Measurements from ENCODE around the gene PCGF3.

The PCGF3 gene

DNA sequence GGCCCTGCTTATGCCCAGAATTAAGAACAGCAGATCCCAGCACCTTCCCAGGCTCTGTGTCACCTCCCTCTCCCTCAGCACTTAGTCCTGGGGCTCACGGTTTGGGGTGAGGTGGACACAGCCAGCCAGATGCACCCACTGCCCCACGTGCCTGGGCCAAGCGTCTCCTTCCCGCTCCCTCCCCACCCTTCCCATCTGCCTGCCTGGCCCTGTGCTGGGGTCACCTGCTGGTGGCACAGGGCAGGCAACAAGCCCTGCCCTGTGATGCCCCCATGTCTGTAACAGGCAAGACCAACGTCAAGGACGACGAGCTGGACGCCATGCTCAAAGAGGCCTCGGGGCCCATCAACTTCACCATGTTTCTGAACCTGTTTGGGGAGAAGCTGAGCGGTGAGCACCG is 26.0 kb upstream of the PCGF3 start:
- no peak overlapping the region for H3K9ac ChIP-seq (ENCODE audit: low read length)
- H3K4me2 ChIP-seq (ENCODE audit: low read depth, low read length, poor library complexity, severe bottlenecking), result no peak overlapping the region
- H3K27ac ChIP-seq (ENCODE audit: low read depth, low read length), result no peak overlapping the region
- no peaks in the 10 kb centered on the region for H3K9me3 ChIP-seq (ENCODE audit: insufficient read depth, low read length)
- no peak overlapping the region for H3K4me3 ChIP-seq (ENCODE audit: insufficient read depth, low read length, poor library complexity, severe bottlenecking)
- no peaks in the 10 kb centered on the region for H3K79me2 ChIP-seq (ENCODE audit: insufficient read depth, low read length)
- H2AFZ ChIP-seq (ENCODE audit: low read depth, low read length, severe bottlenecking), result no peak overlapping the region
- H3K36me3 ChIP-seq (ENCODE audit: low read length), result no peaks in the 10 kb centered on the region
- H3K9me2 ChIP-seq (replicated peaks; ENCODE audit: insufficient read depth, low read length), result no peaks in the 10 kb centered on the region
- H4K20me1 ChIP-seq (ENCODE audit: low read depth, low read length), result no peaks in the 10 kb centered on the region
- H3K27me3 ChIP-seq (ENCODE audit: low read length), result no peaks in the 10 kb centered on the region
- peaks cover 32% of the 10 kb centered on the region for H3F3A ChIP-seq (ENCODE audit: insufficient read depth)
- TF ChIP-seq, protein P1, sequence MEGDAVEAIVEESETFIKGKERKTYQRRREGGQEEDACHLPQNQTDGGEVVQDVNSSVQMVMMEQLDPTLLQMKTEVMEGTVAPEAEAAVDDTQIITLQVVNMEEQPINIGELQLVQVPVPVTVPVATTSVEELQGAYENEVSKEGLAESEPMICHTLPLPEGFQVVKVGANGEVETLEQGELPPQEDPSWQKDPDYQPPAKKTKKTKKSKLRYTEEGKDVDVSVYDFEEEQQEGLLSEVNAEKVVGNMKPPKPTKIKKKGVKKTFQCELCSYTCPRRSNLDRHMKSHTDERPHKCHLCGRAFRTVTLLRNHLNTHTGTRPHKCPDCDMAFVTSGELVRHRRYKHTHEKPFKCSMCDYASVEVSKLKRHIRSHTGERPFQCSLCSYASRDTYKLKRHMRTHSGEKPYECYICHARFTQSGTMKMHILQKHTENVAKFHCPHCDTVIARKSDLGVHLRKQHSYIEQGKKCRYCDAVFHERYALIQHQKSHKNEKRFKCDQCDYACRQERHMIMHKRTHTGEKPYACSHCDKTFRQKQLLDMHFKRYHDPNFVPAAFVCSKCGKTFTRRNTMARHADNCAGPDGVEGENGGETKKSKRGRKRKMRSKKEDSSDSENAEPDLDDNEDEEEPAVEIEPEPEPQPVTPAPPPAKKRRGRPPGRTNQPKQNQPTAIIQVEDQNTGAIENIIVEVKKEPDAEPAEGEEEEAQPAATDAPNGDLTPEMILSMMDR (IDR thresholded peaks at IDR 0.05; ENCODE audit: insufficient read depth, low read length, poor library complexity, severe bottlenecking), result no peak
- no peak for TF ChIP-seq EZH2phosphoT487 (conservative IDR thresholded peaks at IDR 0.05; ENCODE audit: low read length)

DNA sequence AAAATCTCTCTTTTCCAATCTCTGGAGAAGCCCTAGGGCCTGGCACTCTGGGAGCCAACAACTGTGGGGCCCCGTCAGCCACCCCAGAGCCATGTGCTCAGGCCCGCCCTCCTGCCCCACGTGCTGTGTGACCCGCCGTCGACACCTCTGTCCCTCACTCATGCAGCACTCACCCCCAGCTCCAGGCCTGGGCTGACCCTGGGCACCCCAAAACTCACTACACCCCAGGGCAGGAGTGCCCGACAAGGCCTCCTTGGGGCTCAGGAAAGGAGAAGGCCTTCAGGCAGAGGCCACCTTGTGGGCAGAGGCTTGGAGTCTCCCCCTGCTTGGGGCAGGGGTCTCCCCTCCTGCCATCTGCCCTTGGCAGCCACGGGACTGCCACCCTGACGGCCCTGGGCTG is 25.5 kb upstream of the PCGF3 start:
- H3K9me2 ChIP-seq (replicated peaks; ENCODE audit: insufficient read depth, low read length), result no peaks in the 10 kb centered on the region

DNA sequence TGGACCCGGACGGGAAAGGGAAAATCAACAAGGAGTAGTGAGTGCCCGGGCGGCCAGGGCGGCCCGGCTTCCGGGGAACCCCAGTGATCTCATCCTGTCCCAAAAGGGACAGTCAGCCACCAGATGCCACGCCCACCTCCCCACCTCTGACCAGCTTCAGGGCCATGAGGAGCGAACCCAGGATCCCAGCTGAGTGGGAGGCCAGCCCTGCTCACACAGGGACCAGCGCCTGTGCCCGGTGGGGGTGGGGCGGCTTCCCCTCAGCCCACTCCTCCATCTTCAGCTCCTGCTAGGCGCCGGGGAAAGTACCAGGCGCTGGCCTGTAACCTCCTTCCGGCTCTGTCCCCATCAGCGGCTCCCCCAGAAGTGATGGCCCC is 25.1 kb upstream of the PCGF3 start:
- H3K9me2 ChIP-seq (replicated peaks; ENCODE audit: insufficient read depth, low read length), result no peaks in the 10 kb centered on the region
- H2AFZ ChIP-seq (ENCODE audit: low read depth, low read length, severe bottlenecking), result no peak overlapping the region
- no peaks in the 10 kb centered on the region for H4K20me1 ChIP-seq (ENCODE audit: low read depth, low read length)
- H3K36me3 ChIP-seq (ENCODE audit: low read length), result no peaks in the 10 kb centered on the region
- H3K27me3 ChIP-seq (ENCODE audit: low read length), result no peaks in the 10 kb centered on the region
- TF ChIP-seq EZH2phosphoT487 (conservative IDR thresholded peaks at IDR 0.05; ENCODE audit: low read length), result no peak
- TF ChIP-seq, protein P1 (IDR thresholded peaks at IDR 0.05; ENCODE audit: insufficient read depth, low read length, poor library complexity, severe bottlenecking), result no peak
- peaks cover 27% of the 10 kb centered on the region for H3F3A ChIP-seq (ENCODE audit: insufficient read depth)
- peak overlapping the region; percentile 24 for H3K4me2 ChIP-seq (ENCODE audit: low read depth, low read length, poor library complexity, severe bottlenecking)
- no peaks in the 10 kb centered on the region for H3K79me2 ChIP-seq (ENCODE audit: insufficient read depth, low read length)
- H3K9ac ChIP-seq (ENCODE audit: low read length), result peak overlapping the region; percentile 5; the same call in 1 of the 2 replicates
- no peaks in the 10 kb centered on the region for H3K9me3 ChIP-seq (ENCODE audit: insufficient read depth, low read length)
- no peak overlapping the region for H3K4me3 ChIP-seq (ENCODE audit: insufficient read depth, low read length, poor library complexity, severe bottlenecking)
- H3K27ac ChIP-seq (ENCODE audit: low read depth, low read length), result no peak overlapping the region

More for the DNA sequence above, 25.5 kb upstream of the PCGF3 start:
- Histone ChIP-seq H3K36me3 (ENCODE audit: low read length) (no peaks in the 10 kb centered on the region), H3K4me3 (ENCODE audit: insufficient read depth, low read length, poor library complexity, severe bottlenecking) (no peak overlapping the region), H3K9me3 (ENCODE audit: insufficient read depth, low read length) (no peaks in the 10 kb centered on the region), H3F3A (ENCODE audit: insufficient read depth) (peaks cover 31% of the 10 kb centered on the region), H2AFZ (ENCODE audit: low read depth, low read length, severe bottlenecking) (no peak overlapping the region), H4K20me1 (ENCODE audit: low read depth, low read length) (no peaks in the 10 kb centered on the region), H3K27me3 (ENCODE audit: low read length) (no peaks in the 10 kb centered on the region), H3K9ac (ENCODE audit: low read length) (no peak overlapping the region), H3K79me2 (ENCODE audit: insufficient read depth, low read length) (no peaks in the 10 kb centered on the region), H3K4me2 (ENCODE audit: low read depth, low read length, poor library complexity, severe bottlenecking) (no peak overlapping the region), H3K27ac (ENCODE audit: low read depth, low read length) (no peak overlapping the region)
- TF ChIP-seq, protein P1 (IDR thresholded peaks at IDR 0.05; ENCODE audit: insufficient read depth, low read length, poor library complexity, severe bottlenecking), result no peak
- TF ChIP-seq EZH2phosphoT487 (conservative IDR thresholded peaks at IDR 0.05; ENCODE audit: low read length), result no peak
